SK-N-SH treated with all-trans-retinoic acid at 6 μM for 48 hours (cell line): ENCODE measurements around the gene MYB.

ENCODE experiments used
- ATAC-seq: fragments of 200-7000 bp; cut with Tn5 transposase; 3 replicates; pipeline ENCODE4 v1.9.1; 2020; ENCODE audit warnings: mild to moderate bottlenecking, moderate library complexity
- ARNTL ChIP-seq: fragments of 450-650 bp; formaldehyde crosslinking; IDR thresholded peaks from 2 replicates; pipeline ENCODE4 v1.5.0; 2020; ENCODE audit warnings: low read depth, mild to moderate bottlenecking, moderate library complexity, borderline replicate concordance
- BACH2 ChIP-seq: fragments of 250-450 bp; sonication (Bioruptor Pico); IDR thresholded peaks from 2 replicates; pipeline ENCODE4 v1.9.0; 2021; ENCODE audit warnings: mild to moderate bottlenecking, borderline replicate concordance
- CREB5 ChIP-seq: fragments of 250-450 bp; sonication (Bioruptor Pico); IDR thresholded peaks from 2 replicates; pipeline ENCODE4 v1.5.1; 2020; ENCODE audit warnings: low read depth, mild to moderate bottlenecking, moderate library complexity
- CSDC2 ChIP-seq: fragments of 250-450 bp; sonication (Bioruptor Pico); IDR thresholded peaks from 2 replicates; pipeline ENCODE4 v1.5.0; 2020; ENCODE audit warnings: mild to moderate bottlenecking, moderate library complexity
- CSRNP3 ChIP-seq: fragments of 250-450 bp; sonication (Bioruptor Pico); IDR thresholded peaks from 2 replicates; pipeline ENCODE4 v1.5.1; 2021; ENCODE audit warnings: mild to moderate bottlenecking, moderate library complexity
- ESRRG ChIP-seq: fragments of 250-450 bp; sonication (Bioruptor Pico); IDR thresholded peaks from 2 replicates; pipeline ENCODE4 v1.6.1; 2021; ENCODE audit warnings: mild to moderate bottlenecking
- GLIS3 ChIP-seq: fragments of 250-450 bp; sonication (Bioruptor Pico); IDR thresholded peaks from 2 replicates; pipeline ENCODE4 v1.5.0; 2020; ENCODE audit warnings: mild to moderate bottlenecking, moderate library complexity
- ISL1 ChIP-seq: fragments of 250-450 bp; sonication (Bioruptor Pico); IDR thresholded peaks from 2 replicates; pipeline ENCODE4 v2.1.2; 2022; ENCODE audit warnings: mild to moderate bottlenecking, moderate library complexity
- OSR1 ChIP-seq: fragments of 250-450 bp; sonication (Bioruptor Pico); IDR thresholded peaks from 2 replicates; pipeline ENCODE4 v1.8.0; 2022; ENCODE audit warnings: moderate library complexity, mild to moderate bottlenecking, inconsistent platforms
- PATZ1 ChIP-seq: fragments of 250-450 bp; sonication (Bioruptor Pico); IDR thresholded peaks from 2 replicates; pipeline ENCODE4 v1.8.0; 2020; ENCODE audit warnings: mild to moderate bottlenecking, moderate library complexity, borderline replicate concordance
- POU6F1 ChIP-seq: fragments of 250-450 bp; sonication (Bioruptor Pico); IDR thresholded peaks from 2 replicates; pipeline ENCODE4 v1.8.0; 2021; ENCODE audit warnings: low read depth, mild to moderate bottlenecking, moderate library complexity, borderline replicate concordance
- RARB ChIP-seq: fragments of 250-450 bp; sonication (Bioruptor Pico); IDR thresholded peaks from 2 replicates; pipeline ENCODE4 v1.8.0; 2021; ENCODE audit warnings: mild to moderate bottlenecking, moderate library complexity
- SNAI2 ChIP-seq: fragments of 250-450 bp; sonication (Bioruptor Pico); IDR thresholded peaks from 2 replicates; pipeline ENCODE4 v1.5.0; 2020; ENCODE audit warnings: mild to moderate bottlenecking, moderate library complexity
- TCF4 ChIP-seq: fragments of 250-450 bp; sonication (Bioruptor Pico); IDR thresholded peaks from 2 replicates; pipeline ENCODE4 v1.8.0; 2021; ENCODE audit warnings: mild to moderate bottlenecking, moderate library complexity, borderline replicate concordance
- TOX ChIP-seq: fragments of 250-450 bp; sonication (Bioruptor Pico); IDR thresholded peaks from 2 replicates; pipeline ENCODE4 v1.8.0; 2021; ENCODE audit warnings: mild to moderate bottlenecking, moderate library complexity, borderline replicate concordance
- TSHZ2 ChIP-seq: fragments of 250-450 bp; sonication (Bioruptor Pico); IDR thresholded peaks from 2 replicates; pipeline ENCODE4 v1.5.0; 2020; ENCODE audit warnings: mild to moderate bottlenecking, moderate library complexity
- ZC3H10 ChIP-seq: fragments of 250-450 bp; sonication (Bioruptor Pico); IDR thresholded peaks from 2 replicates; pipeline ENCODE4 v1.5.1; 2021; ENCODE audit warnings: mild to moderate bottlenecking, moderate library complexity
- ZFP3 ChIP-seq: fragments of 250-450 bp; sonication (Bioruptor Pico); IDR thresholded peaks from 2 replicates; pipeline ENCODE4 v1.5.0; 2020; ENCODE audit warnings: mild to moderate bottlenecking, moderate library complexity
- ZNF565 ChIP-seq: fragments of 450-650 bp; formaldehyde crosslinking; conservative IDR thresholded peaks from 2 replicates; pipeline ENCODE4 v1.5.0; 2020; ENCODE audit warnings: low read depth, mild to moderate bottlenecking, moderate library complexity
- ZNF70 ChIP-seq: fragments of 450-650 bp; formaldehyde crosslinking; IDR thresholded peaks from 2 replicates; pipeline ENCODE4 v1.5.0; 2020; ENCODE audit warnings: mild to moderate bottlenecking, moderate library complexity
- ZNF8 ChIP-seq: fragments of 450-650 bp; formaldehyde crosslinking; IDR thresholded peaks from 2 replicates; pipeline ENCODE4 v1.5.0; 2020; ENCODE audit warnings: mild to moderate bottlenecking, moderate library complexity

The MYB gene

GRCh38 chr6:135236319-135236718 is 55.2 kb downstream of the MYB start:
- TF ChIP-seq POU6F1 (CRISPR knock-in tag), result no peak
- no peak for TF ChIP-seq ZNF8 (CRISPR knock-in tag)
- TF ChIP-seq OSR1 (CRISPR knock-in tag), result no peak
- no peak for TF ChIP-seq ISL1 (CRISPR knock-in tag)
- TF ChIP-seq ZNF565, result no peak
- no peak for ATAC-seq

GRCh38 chr6:135236732-135237131 is 55.6 kb downstream of the MYB start:
- TF ChIP-seq ESRRG (CRISPR knock-in tag) (no peak), OSR1 (CRISPR knock-in tag) (no peak), CREB5 (no peak), ZC3H10 (CRISPR knock-in tag) (no peak), SNAI2 (CRISPR knock-in tag) (no peak), BACH2 (CRISPR knock-in tag) (no peak), TOX (CRISPR knock-in tag) (no peak), PATZ1 (CRISPR knock-in tag) (no peak), CSRNP3 (CRISPR knock-in tag) (no peak), POU6F1 (CRISPR knock-in tag) (no peak), TSHZ2 (CRISPR knock-in tag) (no peak), ARNTL (CRISPR knock-in tag) (no peak), RARB (CRISPR knock-in tag) (no peak)
- ATAC-seq, result no peak

- TF ChIP-seq ZNF70 (no peak), ZFP3 (CRISPR knock-in tag) (no peak), OSR1 (CRISPR knock-in tag) (no peak), ZNF565 (no peak), ZNF8 (CRISPR knock-in tag) (no peak), CSRNP3 (CRISPR knock-in tag) (no peak), BACH2 (CRISPR knock-in tag) (no peak), RARB (CRISPR knock-in tag) (no peak), POU6F1 (CRISPR knock-in tag) (no peak), GLIS3 (CRISPR knock-in tag) (no peak), TCF4 (no peak), CSDC2 (CRISPR knock-in tag) (no peak), TOX (CRISPR knock-in tag) (no peak), SNAI2 (CRISPR knock-in tag) (no peak), ZC3H10 (CRISPR knock-in tag) (no peak)
- TF ChIP-seq, all 23 proteins: peak for 0
- no peak for ATAC-seq
Measured at GRCh38 chr6:135240711-135241110, 59.6 kb downstream of the MYB start.
